ENCODE results near the gene JAKMIP1. TPM values are rescaled to one million over a fixed set of nuclear protein-coding genes. Genes with fewer than 3 reads are reported as not detected.

Gene JAKMIP1
- total and polyA plus RNA-seq, 9 donors: 0.33 to 1.00 (median 0.56) TPM; not detected in 1

- TF ChIP-seq, protein P1, sequence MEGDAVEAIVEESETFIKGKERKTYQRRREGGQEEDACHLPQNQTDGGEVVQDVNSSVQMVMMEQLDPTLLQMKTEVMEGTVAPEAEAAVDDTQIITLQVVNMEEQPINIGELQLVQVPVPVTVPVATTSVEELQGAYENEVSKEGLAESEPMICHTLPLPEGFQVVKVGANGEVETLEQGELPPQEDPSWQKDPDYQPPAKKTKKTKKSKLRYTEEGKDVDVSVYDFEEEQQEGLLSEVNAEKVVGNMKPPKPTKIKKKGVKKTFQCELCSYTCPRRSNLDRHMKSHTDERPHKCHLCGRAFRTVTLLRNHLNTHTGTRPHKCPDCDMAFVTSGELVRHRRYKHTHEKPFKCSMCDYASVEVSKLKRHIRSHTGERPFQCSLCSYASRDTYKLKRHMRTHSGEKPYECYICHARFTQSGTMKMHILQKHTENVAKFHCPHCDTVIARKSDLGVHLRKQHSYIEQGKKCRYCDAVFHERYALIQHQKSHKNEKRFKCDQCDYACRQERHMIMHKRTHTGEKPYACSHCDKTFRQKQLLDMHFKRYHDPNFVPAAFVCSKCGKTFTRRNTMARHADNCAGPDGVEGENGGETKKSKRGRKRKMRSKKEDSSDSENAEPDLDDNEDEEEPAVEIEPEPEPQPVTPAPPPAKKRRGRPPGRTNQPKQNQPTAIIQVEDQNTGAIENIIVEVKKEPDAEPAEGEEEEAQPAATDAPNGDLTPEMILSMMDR (IDR thresholded peaks at IDR 0.05): no peak
- no peak for TF ChIP-seq POLR2A (IDR thresholded peaks at IDR 0.05)
- no peak for TF ChIP-seq EP300 (IDR thresholded peaks at IDR 0.05)
- intact Hi-C loops (cut with DNase I): no loop called here
- no peaks in the 10 kb centered on the region for H3K36me3 ChIP-seq
- no peak for DNase-seq
- no peak overlapping the region for H3K27ac ChIP-seq
- 81 to 91% (median 88%) methylated on average over 6 of the region's 6 CpGs for WGBS, 3 donors
- H3K27me3 ChIP-seq: no peaks in the 10 kb centered on the region
- H3K4me3 ChIP-seq: no peak overlapping the region
- no peaks in the 10 kb centered on the region for H3K4me1 ChIP-seq (ENCODE audit: insufficient read depth)
- H3K9me3 ChIP-seq: no peaks in the 10 kb centered on the region
Observed at GRCh38 chr4:6233929-6234328, 33.6 kb upstream of the JAKMIP1 start.

- WGBS, 3 donors: 88 to 89% (median 88%) methylated on average over 30 of the region's 30 CpGs
- no peak overlapping the region for H3K27ac ChIP-seq
- no peak for DNase-seq
- no peak overlapping the region for H3K4me3 ChIP-seq
- TF ChIP-seq EP300 (IDR thresholded peaks at IDR 0.05) (no peak), POLR2A (IDR thresholded peaks at IDR 0.05) (no peak)
- TF ChIP-seq, protein P1 (IDR thresholded peaks at IDR 0.05): no peak
- H3K36me3 ChIP-seq: no peaks in the 10 kb centered on the region
- no peaks in the 10 kb centered on the region for H3K4me1 ChIP-seq (ENCODE audit: insufficient read depth)
- intact Hi-C loops (cut with DNase I): no loop called here
- no peaks in the 10 kb centered on the region for H3K9me3 ChIP-seq
- H3K27me3 ChIP-seq: no peaks in the 10 kb centered on the region
Observed at GRCh38 chr4:6232836-6233785, 32.8 kb upstream of the JAKMIP1 start.

- no peak overlapping the region for H3K4me3 ChIP-seq
- no peaks in the 10 kb centered on the region for H3K36me3 ChIP-seq
- H3K27ac ChIP-seq: no peak overlapping the region
- DNase-seq: no peak
- TF ChIP-seq POLR2A (IDR thresholded peaks at IDR 0.05): no peak
- TF ChIP-seq EP300 (IDR thresholded peaks at IDR 0.05): no peak
- TF ChIP-seq, protein P1 (IDR thresholded peaks at IDR 0.05): no peak
- intact Hi-C loops (cut with DNase I): no loop called here
- H3K4me1 ChIP-seq (ENCODE audit: insufficient read depth): no peaks in the 10 kb centered on the region
- no peaks in the 10 kb centered on the region for H3K27me3 ChIP-seq
- H3K9me3 ChIP-seq: no peaks in the 10 kb centered on the region
- WGBS, 3 donors: 62 to 70% (median 69%) methylated on average over 7 of the region's 7 CpGs
Observed at GRCh38 chr4:6231663-6232165, 31.4 kb upstream of the JAKMIP1 start.

- no peaks in the 10 kb centered on the region for H3K9me3 ChIP-seq
- no peaks in the 10 kb centered on the region for H3K4me1 ChIP-seq (ENCODE audit: insufficient read depth)
- no peak overlapping the region for H3K27ac ChIP-seq
- intact Hi-C loops (cut with DNase I): no loop called here
- no peak for DNase-seq
- no peaks in the 10 kb centered on the region for H3K27me3 ChIP-seq
- H3K36me3 ChIP-seq: no peaks in the 10 kb centered on the region
- WGBS, 3 donors: 89 to 92% (median 90%) methylated on average over 21 of the region's 21 CpGs
- TF ChIP-seq EP300 (IDR thresholded peaks at IDR 0.05): no peak
- TF ChIP-seq, protein P1 (IDR thresholded peaks at IDR 0.05): no peak
- TF ChIP-seq POLR2A (IDR thresholded peaks at IDR 0.05): no peak
- no peak overlapping the region for H3K4me3 ChIP-seq
Observed at GRCh38 chr4:6230827-6231662, 30.7 kb upstream of the JAKMIP1 start.
